SK-N-SH (cell line): Measurements from ENCODE around the gene ABCC11.

Source experiments
- CHD2 ChIP-seq: fragments of 150-350 bp; IDR thresholded peaks from 2 replicates; pipeline ENCODE4 v1.6.1; 2018; ENCODE audit warnings: low read length; ENCODE audit not compliant: partially characterized antibody
- CTCF ChIP-seq: fragments of 200-600 bp; sonication (generic); IDR thresholded peaks from 2 replicates; pipeline ENCODE4 v1.6.1; 2017; ENCODE audit warnings: antibody characterized with exemption, mild to moderate bottlenecking, moderate library complexity
- EP300 ChIP-seq, 2 experiments: IDR thresholded peaks; 2 replicates each; pipeline versions ENCODE4 v1.4.0 to v1.6.1; 2012; ENCODE audit warnings: borderline replicate concordance in 1 of 2, low read depth in 1 of 2, low read length in 1 of 2
- EZH2phosphoT487 ChIP-seq: fragments of 200-600 bp; sonication (generic); IDR thresholded peaks from 2 replicates; pipeline ENCODE4 v1.6.1; 2017; ENCODE audit warnings: low read depth, mixed run types, mild to moderate bottlenecking, antibody characterized with exemption, moderate library complexity, borderline replicate concordance
- MAX ChIP-seq: IDR thresholded peaks from 2 replicates; pipeline ENCODE4 v1.4.0; 2012; ENCODE audit warnings: low read depth
- SMC3 ChIP-seq: IDR thresholded peaks from 2 replicates; pipeline ENCODE4 v1.6.1; 2012; ENCODE audit warnings: low read depth, low read length, improper control_type of control experiment
- TCF12 ChIP-seq: IDR thresholded peaks from 2 replicates; pipeline ENCODE4 v1.4.0; 2012
- TEAD4 ChIP-seq: IDR thresholded peaks from 2 replicates; pipeline ENCODE4 v1.4.0; 2012; ENCODE audit warnings: mild to moderate bottlenecking, borderline replicate concordance; ENCODE audit not compliant: insufficient read depth
- YY1 ChIP-seq: IDR thresholded peaks from 2 replicates; pipeline ENCODE4 v1.4.0; 2012; ENCODE audit warnings: low read depth, mild to moderate bottlenecking

GRCh38 chr16:48277158-48277557, 29.8 kb upstream of the ABCC11 start:
- TF ChIP-seq MAX, result no peak
- TF ChIP-seq TCF12, result no peak
- no peak for TF ChIP-seq CTCF
- TF ChIP-seq SMC3, result no peak
- TF ChIP-seq CHD2, result no peak
- no peak for TF ChIP-seq YY1
- no peak for TF ChIP-seq EP300 (IDR thresholded peaks at IDR 0.05; ENCODE audit: borderline replicate concordance in 1 of 2, low read depth in 1 of 2, low read length in 1 of 2)
- TF ChIP-seq TEAD4, result no peak
- no peak for TF ChIP-seq EZH2phosphoT487
